Measurements from ENCODE around the gene LHX3.

The LHX3 gene

GRCh38 chr9:136177224-136177623, 27.7 kb downstream of the LHX3 start:
- no peak for DNase-seq (ENCODE audit: low read depth in 2 of 2)

- no peak for DNase-seq (ENCODE audit: low read depth in 2 of 2)
Measured at GRCh38 chr9:136175616-136176197, 29.2 kb downstream of the LHX3 start.

GRCh38 chr9:136174779-136175615, 29.9 kb downstream of the LHX3 start:
- no peak for DNase-seq (ENCODE audit: low read depth in 2 of 2)

- DNase-seq (ENCODE audit: low read depth in 2 of 2) = no peak
Measured at GRCh38 chr9:136173648-136174290, 31.2 kb downstream of the LHX3 start.

GRCh38 chr9:136172412-136173079, 32.4 kb downstream of the LHX3 start:
- no peak for DNase-seq (ENCODE audit: low read depth in 2 of 2)

- no peak for DNase-seq (ENCODE audit: low read depth in 2 of 2)
Measured at GRCh38 chr9:136171801-136172411, 33.0 kb downstream of the LHX3 start.

GRCh38 chr9:136171009-136171800, 33.7 kb downstream of the LHX3 start:
- no peak for DNase-seq (ENCODE audit: low read depth in 2 of 2)

- DNase-seq (ENCODE audit: low read depth in 2 of 2) = peak in 1 of 2 donors; percentile 2
Measured at GRCh38 chr9:136170006-136170901, 34.7 kb downstream of the LHX3 start.

GRCh38 chr9:136169495-136169894, 35.4 kb downstream of the LHX3 start:
- no peak for DNase-seq (ENCODE audit: low read depth in 2 of 2)

- DNase-seq (ENCODE audit: low read depth in 2 of 2) = no peak
Measured at GRCh38 chr9:136163248-136163850, 41.6 kb downstream of the LHX3 start.

- no peak for DNase-seq (ENCODE audit: low read depth in 2 of 2)
Measured at GRCh38 chr9:136160995-136161610, 43.8 kb downstream of the LHX3 start.

GRCh38 chr9:136160381-136160841, 44.5 kb downstream of the LHX3 start:
- DNase-seq (ENCODE audit: low read depth in 2 of 2) = no peak

- no peak for DNase-seq (ENCODE audit: low read depth in 2 of 2)
Measured at GRCh38 chr9:136159851-136160250, 45.1 kb downstream of the LHX3 start.

- no peak for DNase-seq (ENCODE audit: low read depth in 2 of 2)
Measured at GRCh38 chr9:136157477-136158265, 47.3 kb downstream of the LHX3 start.

- no peak for DNase-seq (ENCODE audit: low read depth in 2 of 2)
Measured at GRCh38 chr9:136156209-136157120, 48.5 kb downstream of the LHX3 start.

- DNase-seq (ENCODE audit: low read depth in 2 of 2) = no peak
Measured at GRCh38 chr9:136155576-136155975, 49.4 kb downstream of the LHX3 start.

- no peak for DNase-seq (ENCODE audit: low read depth in 2 of 2)
Measured at GRCh38 chr9:136154943-136155342, 50.0 kb downstream of the LHX3 start.

All from activated CD8-positive, alpha-beta memory T cell treated with anti-CD3 and anti-CD28 coated beads for 4 hours (primary cell).